ENCODE measurements around the gene STN1. TPM values are rescaled to one million over a fixed set of nuclear protein-coding genes. Genes with fewer than 3 reads are reported as not detected.
"Not testable (repeated sequence)": the region's sequence is repeated elsewhere in the genome, so short reads cannot be mapped to it uniquely, and the experiment has no call there.

STN1 gene
- total and polyA plus RNA-seq, 2 of the 8 experiments (the other 6 are each of a cell fraction or from before 2014, with no cell fraction given), result 10.1 to 12.4 TPM

- not testable (repeated sequence) for H3K4me3 ChIP-seq (ENCODE audit: extremely low read depth in 1 of 4, insufficient read depth in 2 of 4, low read depth in 3 of 4, low read length in 4 of 4); H3K36me3 ChIP-seq (ENCODE audit: control insufficient read depth in 2 of 4, insufficient read depth in 4 of 4, low read length in 3 of 4); FAIRE-seq; H2AK5ac ChIP-seq (ENCODE audit: low read depth, low read length); H2BK5ac ChIP-seq (ENCODE audit: low read depth, low read length); H2BK15ac ChIP-seq (ENCODE audit: low read length); H4K5ac ChIP-seq (ENCODE audit: insufficient read length, low read depth, low read length); H2BK20ac ChIP-seq (ENCODE audit: low read length); H2AFZ ChIP-seq (ENCODE audit: low read length); H3K4me2 ChIP-seq (ENCODE audit: insufficient read depth in 1 of 2, low read depth in 2 of 2, low read length in 2 of 2); DNase-seq (ENCODE audit: low read depth in 1 of 2, low spot score in 2 of 2); H3K27ac ChIP-seq (ENCODE audit: low read depth, low read length); H3K9me3 ChIP-seq (ENCODE audit: insufficient read depth in 2 of 2, low read depth in 1 of 2, low read length in 1 of 2); H4K8ac ChIP-seq (ENCODE audit: extremely low read depth, insufficient read depth, low read length); H3K23me2 ChIP-seq (ENCODE audit: low read depth, low read length); H2BK120ac ChIP-seq (replicated peaks; ENCODE audit: low read depth, low read length); H2BK12ac ChIP-seq (ENCODE audit: low read depth, low read length); H3K27me3 ChIP-seq (replicated peaks in 1 of 4; ENCODE audit: control insufficient read depth in 3 of 4, extremely low read depth in 1 of 4, insufficient read depth in 3 of 4, low read length in 3 of 4); H3K79me1 ChIP-seq (ENCODE audit: low read depth, low read length); H3K4ac ChIP-seq (replicated peaks; ENCODE audit: insufficient read length, low read depth, low read length); H3K9ac ChIP-seq (replicated peaks in 1 of 4; ENCODE audit: extremely low read depth in 1 of 4, low read depth in 3 of 4, low read length in 3 of 4); H3K23ac ChIP-seq (ENCODE audit: insufficient read length); H3K56ac ChIP-seq (replicated peaks; ENCODE audit: insufficient read length, low read depth, low read length); H3K79me2 ChIP-seq (ENCODE audit: control insufficient read depth in 1 of 2, insufficient read depth in 2 of 2, low read length in 2 of 2); H3K14ac ChIP-seq (ENCODE audit: insufficient read length); H3K18ac ChIP-seq (ENCODE audit: extremely low read depth, low read length); H4K91ac ChIP-seq (replicated peaks; ENCODE audit: insufficient read length, low read length); H4K20me1 ChIP-seq (replicated peaks in 1 of 2; ENCODE audit: control insufficient read depth in 1 of 2, insufficient read depth in 2 of 2, low read length in 2 of 2)
- ChIA-PET POLR2A (ENCODE audit: partially characterized antibody) (interaction anchor here (1.9 kb wide), 1 partner anchor 10 kb away, joined by 5 read pairs; the partner anchor contains the start of gene SH3PXD2A), CTCF (ENCODE audit: partially characterized antibody) (interaction anchor here (0.9 to 3.7 kb wide), 4 partner anchors 9 to 92 kb away, joined by 3 to 17 read pairs (median 10); partner anchors contain the start of gene SH3PXD2A)
- 97% methylated on average over 2 of the region's 3 CpGs; no CpG with 5 or more reads in 1 of the 2 experiments for WGBS, 2 experiments (ENCODE audit: extremely low coverage in 1 of 2, insufficient coverage in 1 of 2, insufficient read length in 1 of 2, insufficient replicate concordance in 2 of 2, low coverage in 1 of 2, low lambda C conversion rate in 2 of 2, missing lambda C conversion rate in 1 of 2)
- peaks cover 9 to 14% (median 11%) of the 10 kb centered on the region in 4 experiments for H3K4me1 ChIP-seq (replicated peaks in 1 of 4; ENCODE audit: control insufficient read depth in 3 of 4, insufficient read depth in 4 of 4, low read length in 3 of 4)
These were observed 72.6 kb downstream of the STN1 start for GRCh38 chr10:103845346-103845745.

Measured in H1 (cell line).